ENCODE measurements around the gene IDE.

The IDE gene

GRCh38 chr10:92567952-92568600, 5.8 kb downstream of the IDE start:
- DNase-seq (ENCODE audit: low read depth in 2 of 2), result no peak

- DNase-seq (ENCODE audit: low read depth in 2 of 2), result no peak
These were observed 11.5 kb downstream of the IDE start for GRCh38 chr10:92562424-92562823.

- no peak for DNase-seq (ENCODE audit: low read depth in 2 of 2)
These were observed 14.8 kb downstream of the IDE start for GRCh38 chr10:92559046-92559445.

- DNase-seq (ENCODE audit: low read depth in 2 of 2), result no peak
These were observed 19.9 kb downstream of the IDE start for GRCh38 chr10:92553959-92554358.

- no peak for DNase-seq (ENCODE audit: low read depth in 2 of 2)
These were observed 21.6 kb downstream of the IDE start for GRCh38 chr10:92552310-92552709.

- no peak for DNase-seq (ENCODE audit: low read depth in 2 of 2)
These were observed 23.0 kb downstream of the IDE start for GRCh38 chr10:92550924-92551323.

- DNase-seq (ENCODE audit: low read depth in 2 of 2), result no peak
These were observed 26.2 kb downstream of the IDE start for GRCh38 chr10:92547676-92548075.

GRCh38 chr10:92545556-92545955, 28.3 kb downstream of the IDE start:
- DNase-seq (ENCODE audit: low read depth in 2 of 2), result no peak

- DNase-seq (ENCODE audit: low read depth in 2 of 2), result no peak
These were observed 29.6 kb downstream of the IDE start for GRCh38 chr10:92544296-92544695.

- no peak for DNase-seq (ENCODE audit: low read depth in 2 of 2)
These were observed 31.4 kb downstream of the IDE start for GRCh38 chr10:92542458-92542857.

- no peak for DNase-seq (ENCODE audit: low read depth in 2 of 2)
These were observed 32.3 kb downstream of the IDE start for GRCh38 chr10:92541583-92541982.

GRCh38 chr10:92538231-92538958, 35.5 kb downstream of the IDE start:
- no peak for DNase-seq (ENCODE audit: low read depth in 2 of 2)

- DNase-seq (ENCODE audit: low read depth in 2 of 2), result no peak
These were observed 42.9 kb downstream of the IDE start for GRCh38 chr10:92530891-92531535.

- no peak for DNase-seq (ENCODE audit: low read depth in 2 of 2)
These were observed 43.5 kb downstream of the IDE start for GRCh38 chr10:92530421-92530820.

GRCh38 chr10:92527716-92528115, 46.2 kb downstream of the IDE start:
- DNase-seq (ENCODE audit: low read depth in 2 of 2), result no peak

- DNase-seq (ENCODE audit: low read depth in 2 of 2), result no peak
These were observed 50.3 kb downstream of the IDE start for GRCh38 chr10:92523639-92524038.

- peak; percentile 49 to 54 for DNase-seq (ENCODE audit: low read depth in 2 of 2)
These were observed 56.7 kb downstream of the IDE start for GRCh38 chr10:92517034-92517655.

- DNase-seq (ENCODE audit: low read depth in 2 of 2), result no peak
These were observed 65.0 kb downstream of the IDE start for GRCh38 chr10:92508866-92509265.

GRCh38 chr10:92506336-92506735, 67.6 kb downstream of the IDE start:
- DNase-seq (ENCODE audit: low read depth in 2 of 2), result no peak

- DNase-seq (ENCODE audit: low read depth in 2 of 2), result no peak
These were observed 68.8 kb downstream of the IDE start for GRCh38 chr10:92505044-92505443.

GRCh38 chr10:92502296-92502808, 71.5 kb downstream of the IDE start:
- DNase-seq (ENCODE audit: low read depth in 2 of 2), result no peak

GRCh38 chr10:92493362-92493761, 80.5 kb downstream of the IDE start:
- no peak for DNase-seq (ENCODE audit: low read depth in 2 of 2)
